Pulmonary artery endothelial cell (primary cell): ENCODE measurements around the gene TRAF2. TPM values are rescaled to one million over a fixed set of nuclear protein-coding genes. Genes with fewer than 3 reads are reported as not detected.
"Not testable (repeated sequence)": the region's sequence is repeated elsewhere in the genome, so short reads cannot be mapped to it uniquely, and the experiment has no call there.

Experiments used
- DNase-seq: peaks from one replicate; pipeline ENCODE4 v3.0.0-alpha.2; 2011; ENCODE audit warnings: low read depth, low spot score
- total RNA-seq: library from RNA; depleted of rRNA; stranded (reverse); fragments of >200 nt; gene quantifications from 2 replicates; pipeline ENCODE4 v1.2.3, GENCODE V29; 2014

The TRAF2 gene
- total RNA-seq, 1 donor from 2014 or later: 12.7 TPM

DNA sequence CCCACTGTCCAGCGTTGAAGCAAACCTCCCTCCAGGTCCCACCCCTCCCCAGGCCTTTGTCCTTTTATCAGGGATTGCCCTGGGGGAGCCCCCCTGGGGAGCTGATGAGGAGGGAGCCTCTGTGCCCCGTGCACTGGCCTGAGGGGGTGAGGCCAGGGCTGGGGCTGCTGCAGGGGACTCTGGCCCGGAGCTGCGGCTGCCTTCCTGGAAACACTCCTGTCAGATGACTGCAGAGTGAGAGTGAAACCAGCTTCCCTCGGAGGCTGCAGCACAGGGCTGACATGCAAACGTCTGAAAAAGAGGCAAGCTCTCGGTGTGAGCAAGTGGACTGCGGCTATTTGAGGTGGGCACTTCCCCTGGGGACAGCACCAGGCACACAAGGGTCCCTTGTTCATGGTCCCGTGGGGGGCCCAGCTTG lies 4.6 kb upstream of the TRAF2 start:
- DNase-seq: no peak

DNA sequence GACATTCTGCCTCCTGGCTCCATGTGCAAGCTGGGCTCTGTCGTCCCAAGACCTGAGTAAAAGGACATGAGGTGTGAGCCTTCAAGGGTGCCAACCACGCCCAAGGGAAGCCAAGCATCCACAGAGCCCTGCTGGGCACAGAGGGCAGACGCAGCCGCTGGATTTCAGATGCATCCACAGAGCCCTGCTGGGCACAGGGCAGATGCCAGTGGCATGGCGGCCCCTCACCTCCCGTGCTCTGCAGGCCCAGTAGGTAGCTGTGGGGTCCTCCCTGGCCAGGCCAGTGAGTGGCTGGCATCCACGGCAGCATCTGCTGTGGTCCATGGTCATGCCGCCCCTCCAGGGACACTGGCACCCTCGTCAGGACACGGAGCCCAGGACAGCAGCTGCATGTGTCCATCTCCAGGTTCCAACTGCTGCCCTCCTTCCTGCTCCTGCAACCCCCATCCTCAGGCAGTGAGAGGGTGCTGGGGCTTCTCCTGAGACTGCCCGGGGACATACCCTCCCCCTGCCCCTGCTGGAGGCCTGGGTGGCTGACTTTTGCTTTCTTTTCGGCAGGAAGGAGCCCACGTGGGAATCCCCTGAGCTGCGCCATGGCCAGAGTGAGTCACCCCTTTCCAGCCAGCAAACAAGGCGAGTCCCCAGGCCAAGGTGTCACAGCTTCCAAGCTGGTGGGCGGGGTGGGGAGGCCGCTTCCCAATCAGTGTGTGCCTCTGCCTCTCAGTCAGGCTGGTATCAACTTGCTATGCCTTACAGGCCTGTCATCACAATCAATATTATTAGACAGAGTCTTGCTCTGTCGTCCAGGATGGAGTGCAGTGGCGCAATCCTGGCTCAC lies 4.0 kb upstream of the TRAF2 start:
- DNase-seq: peak; percentile 35

DNA sequence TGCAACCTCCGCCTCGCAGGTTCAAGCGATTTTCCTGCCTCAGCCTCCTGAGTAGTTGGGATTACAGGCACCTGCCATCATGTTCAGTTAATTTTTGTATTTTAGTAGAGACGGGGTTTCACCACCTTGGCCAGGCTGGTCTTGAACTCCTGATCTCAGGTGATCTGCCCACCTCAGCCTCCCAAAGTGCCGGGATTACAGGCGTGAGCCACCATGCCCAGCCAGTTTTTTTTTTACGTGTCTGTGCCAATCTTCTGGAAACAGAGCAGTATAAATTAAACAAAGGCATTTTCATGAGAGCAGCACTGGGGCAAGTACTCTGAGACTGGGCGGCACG lies 3.4 kb upstream of the TRAF2 start:
- not testable (repeated sequence) for DNase-seq

- not testable (repeated sequence) for DNase-seq
Observed at GRCh38 chr9:136883670-136884069, 2.6 kb upstream of the TRAF2 start.

GRCh38 chr9:136886610-136887597 lies 588 bp downstream of the TRAF2 start:
- no peak for DNase-seq

GRCh38 chr9:136888454-136888853 lies 2.1 kb downstream of the TRAF2 start:
- DNase-seq: no peak

- no peak for DNase-seq
Observed at GRCh38 chr9:136889858-136890257, 3.5 kb downstream of the TRAF2 start.

DNA sequence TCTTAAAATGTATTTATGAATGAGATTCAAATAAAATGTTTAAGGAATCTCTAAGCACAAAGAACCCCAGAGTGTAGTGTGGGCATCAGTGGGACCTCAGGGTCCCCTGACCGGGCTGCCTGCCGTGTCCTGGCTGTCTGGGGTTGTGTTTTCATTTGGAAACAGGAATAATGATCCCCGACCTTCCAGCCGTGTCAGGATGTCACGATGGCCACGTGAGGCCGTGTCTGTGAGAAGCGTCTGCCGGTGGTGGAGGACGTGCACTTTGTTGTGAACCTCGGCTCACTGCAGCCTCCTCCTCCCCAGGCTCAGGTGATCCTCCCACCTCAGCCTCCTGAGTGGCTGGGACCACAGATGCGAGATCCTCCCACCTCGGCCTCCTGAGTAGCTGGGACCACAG lies 4.3 kb downstream of the TRAF2 start:
- DNase-seq: no peak

GRCh38 chr9:136896027-136896426 lies 9.7 kb downstream of the TRAF2 start:
- DNase-seq: no peak

DNA sequence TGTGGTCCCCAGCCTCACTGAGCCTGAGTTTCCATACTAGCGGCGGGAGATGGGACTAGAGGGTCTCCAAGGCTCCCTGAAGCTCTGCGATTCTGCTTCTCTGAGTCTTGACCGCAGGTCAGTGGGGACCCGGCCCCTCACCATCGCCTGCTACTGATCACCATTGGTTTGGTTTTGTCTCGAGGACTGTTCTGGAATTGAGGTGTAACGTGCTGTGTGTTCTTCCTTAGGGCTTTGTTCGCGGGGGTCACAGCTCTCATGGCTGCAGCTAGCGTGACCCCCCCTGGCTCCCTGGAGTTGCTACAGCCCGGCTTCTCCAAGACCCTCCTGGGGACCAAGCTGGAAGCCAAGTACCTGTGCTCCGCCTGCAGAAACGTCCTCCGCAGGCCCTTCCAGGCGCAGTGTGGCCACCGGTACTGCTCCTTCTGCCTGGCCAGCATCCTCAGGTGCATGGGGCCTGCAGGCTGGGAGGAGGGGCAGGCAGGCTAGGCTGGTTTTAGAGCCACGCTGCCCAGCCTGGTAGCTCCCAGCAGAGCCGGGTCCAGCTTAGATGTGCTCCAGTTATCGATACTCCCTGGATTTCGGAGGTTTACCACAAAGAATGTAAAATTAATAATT lies 12.3 kb downstream of the TRAF2 start:
- no peak for DNase-seq

GRCh38 chr9:136899196-136899595 lies 12.9 kb downstream of the TRAF2 start:
- DNase-seq: no peak

GRCh38 chr9:136900556-136900955 lies 14.2 kb downstream of the TRAF2 start:
- DNase-seq: no peak

DNA sequence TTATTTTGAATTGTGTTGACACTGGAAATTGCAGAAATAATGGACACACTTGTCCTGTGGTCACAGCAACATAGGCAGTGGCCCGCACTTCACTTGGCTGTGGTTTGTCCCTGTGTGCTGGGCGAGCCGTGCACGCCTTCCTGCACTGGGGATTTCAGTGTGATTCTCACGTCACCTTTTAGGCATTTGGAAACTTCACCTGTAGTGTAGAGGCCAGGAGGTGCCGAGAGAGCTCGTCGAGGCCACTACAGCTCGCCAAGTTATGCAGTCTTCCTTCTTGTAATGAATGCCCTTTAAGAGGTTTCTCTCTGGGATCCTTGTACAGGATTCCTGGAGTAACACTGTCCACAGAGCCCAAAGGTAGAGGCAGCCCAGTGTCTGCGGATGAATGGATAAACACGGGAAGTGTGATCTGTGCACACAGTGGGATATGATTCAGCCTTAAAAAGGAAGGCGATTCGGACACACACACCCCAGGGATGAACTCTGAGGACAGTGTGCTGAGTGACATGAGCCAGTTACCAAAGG lies 14.7 kb downstream of the TRAF2 start:
- no peak for DNase-seq

DNA sequence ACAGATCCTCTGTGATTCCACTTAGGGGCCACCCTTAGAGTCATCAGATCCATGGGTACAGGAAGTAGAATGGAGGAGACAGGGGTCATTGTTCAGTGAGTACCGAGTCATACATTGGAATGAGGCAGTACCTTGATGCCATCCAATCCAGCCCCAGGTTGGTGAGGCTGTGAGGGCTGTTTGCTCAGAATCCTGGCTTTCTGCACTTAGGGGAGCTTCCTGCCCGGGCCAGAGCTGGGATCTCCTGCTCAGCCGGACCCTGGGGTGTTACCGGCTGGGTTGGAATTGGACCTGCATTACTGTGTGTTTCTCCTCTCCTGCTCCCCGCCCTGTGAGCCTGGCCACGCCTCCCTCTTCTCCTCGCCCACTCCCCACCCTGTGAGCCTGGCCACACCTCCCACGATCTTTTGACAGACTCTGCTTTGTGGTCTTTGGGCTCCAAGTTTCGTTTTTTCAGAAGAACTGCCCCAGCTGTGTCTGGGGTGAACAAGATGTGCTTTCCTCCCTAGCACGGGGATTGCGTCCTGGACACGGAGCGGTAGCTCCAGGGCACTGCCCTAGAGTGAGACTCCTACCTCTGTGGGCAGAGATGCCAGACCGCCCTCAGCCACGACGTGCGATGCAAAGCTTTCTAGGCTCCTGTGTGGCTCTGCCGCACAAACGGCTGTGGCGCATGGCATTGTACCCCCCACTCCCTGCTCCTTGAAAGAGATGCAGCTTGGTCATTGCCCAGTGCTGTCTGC lies 15.4 kb downstream of the TRAF2 start:
- DNase-seq: no peak

DNA sequence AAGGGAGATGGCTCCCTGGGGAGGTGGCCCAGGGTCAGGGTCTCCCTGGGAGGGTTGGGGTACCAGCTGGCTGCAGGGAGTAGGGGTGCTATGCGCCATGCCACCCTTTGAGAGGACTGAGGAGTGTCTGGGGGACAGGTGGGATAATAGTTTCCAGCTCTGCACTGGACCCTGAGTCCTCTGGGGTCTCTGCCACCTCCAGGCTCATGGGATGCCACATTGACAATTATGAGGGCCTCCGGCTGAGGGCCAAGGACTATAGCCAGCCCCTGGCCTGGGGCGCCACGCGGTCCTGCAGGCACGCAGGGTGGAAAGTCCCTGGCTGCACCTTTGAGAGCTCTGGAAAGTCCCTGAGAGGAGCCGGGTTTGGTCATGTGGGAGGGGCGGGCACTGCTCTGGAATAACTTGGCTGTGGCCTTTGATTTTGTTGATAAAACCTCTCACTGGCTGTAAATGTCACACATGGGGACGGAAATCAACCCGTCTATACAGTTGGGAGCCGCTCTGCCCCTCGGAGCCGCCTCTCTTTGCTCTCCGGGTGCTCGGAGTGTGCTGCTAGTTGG lies 16.0 kb downstream of the TRAF2 start:
- peak; percentile 35 for DNase-seq

DNA sequence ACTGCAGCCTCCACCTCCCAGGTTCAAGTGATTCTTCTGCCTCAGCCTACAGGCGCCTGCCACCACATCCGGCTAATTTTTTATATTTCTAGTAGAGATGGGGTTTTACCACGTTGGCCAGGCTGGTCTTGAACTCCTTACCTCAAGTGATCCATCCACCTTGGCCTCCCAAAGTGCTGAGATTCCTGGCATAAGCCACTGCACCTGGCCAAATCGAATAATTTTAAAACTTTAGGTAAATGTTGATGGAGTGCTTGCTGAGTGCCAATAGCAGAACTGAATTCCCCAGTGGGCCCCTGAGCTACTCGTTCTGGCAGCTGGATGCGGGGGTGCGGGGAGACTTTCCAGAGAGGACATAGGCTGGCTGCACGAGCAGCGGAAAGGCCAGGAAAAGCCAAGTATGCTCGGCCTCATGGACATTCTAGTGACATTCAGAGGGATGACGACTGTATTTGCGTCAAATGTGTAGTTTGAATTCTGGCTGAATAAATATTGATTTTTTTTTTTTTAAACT lies 16.8 kb downstream of the TRAF2 start:
- DNase-seq: no peak

DNA sequence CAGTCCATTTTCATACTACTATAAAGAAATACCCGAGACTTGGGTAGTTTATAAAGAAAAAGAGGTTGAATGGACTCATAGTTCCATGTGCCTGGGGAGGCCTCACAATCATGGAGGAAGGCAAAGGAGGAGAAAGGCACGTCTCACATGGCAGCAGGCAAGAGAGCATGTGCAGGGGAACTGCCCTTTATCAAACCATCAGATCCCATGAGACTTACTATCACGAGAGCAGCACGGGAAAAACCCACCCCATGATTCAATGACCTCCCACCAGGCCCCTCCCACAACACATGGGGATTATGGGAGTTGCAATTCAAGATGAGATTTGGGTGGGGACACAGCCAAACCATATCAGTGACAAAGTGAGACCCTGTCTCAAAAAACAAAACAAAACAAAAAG lies 19.9 kb downstream of the TRAF2 start:
- DNase-seq: no peak

- DNase-seq: no peak
Observed at GRCh38 chr9:136907011-136907914, 20.9 kb downstream of the TRAF2 start.

GRCh38 chr9:136910197-136910900 lies 24.0 kb downstream of the TRAF2 start:
- no peak for DNase-seq
